Measurements from ENCODE around the gene TNXB.

TNXB gene

GRCh38 chr6:32151863-32152768 is 43.0 kb upstream of the TNXB start, which contains the start of gene PRRT1:
TSS of gene PRRT1 (minus strand) at chr6:32151939. CDS start at chr6:32151827, 112 bp downstream.
- no peak for TF ChIP-seq CTCF (conservative IDR thresholded peaks at IDR 0.05)
- no peak within 1 kb of the TSS for H3K27ac ChIP-seq

- no peak overlapping the region for H3K27ac ChIP-seq
- TF ChIP-seq CTCF (conservative IDR thresholded peaks at IDR 0.05) = no peak
These were observed 42.2 kb upstream of the TNXB start for GRCh38 chr6:32151181-32151862.

- H3K27ac ChIP-seq = no peak overlapping the region
- no peak for TF ChIP-seq CTCF (conservative IDR thresholded peaks at IDR 0.05)
These were observed 41.1 kb upstream of the TNXB start for GRCh38 chr6:32149932-32150870.

- no peak overlapping the region for H3K27ac ChIP-seq
- TF ChIP-seq CTCF (conservative IDR thresholded peaks at IDR 0.05) = no peak
These were observed 40.1 kb upstream of the TNXB start for GRCh38 chr6:32149092-32149755.

- TF ChIP-seq CTCF (conservative IDR thresholded peaks at IDR 0.05) = no peak
- no peak overlapping the region for H3K27ac ChIP-seq
These were observed 39.4 kb upstream of the TNXB start for GRCh38 chr6:32148289-32149091.

- H3K27ac ChIP-seq = no peak overlapping the region
- TF ChIP-seq CTCF (conservative IDR thresholded peaks at IDR 0.05) = no peak
These were observed 38.4 kb upstream of the TNXB start for GRCh38 chr6:32147401-32148132.

Data from VCaP (cell line).